ENCODE measurements around the gene ITCH. TPM values are rescaled to one million over a fixed set of nuclear protein-coding genes. Genes with fewer than 3 reads are reported as not detected.

Gene ITCH
- total RNA-seq, 2 experiments from 2014 or later: 26.1 to 36.8 TPM

- intact Hi-C loops (cut with micrococcal nuclease; ENCODE audit: unreplicated experiment): no loop called here
- ChIA-PET CTCF (ENCODE audit: unreplicated experiment) (no interaction called here), POLR2A (interaction anchor here (0.7 to 0.9 kb wide), 2 partner anchors 20 to 41 kb away, joined by 3 to 5 read pairs; no protein-coding TSS in a partner anchor)
- H2AFZ ChIP-seq (ENCODE audit: low read length): no peak overlapping the region
- H4K20me1 ChIP-seq (ENCODE audit: insufficient read depth, low read length): no peaks in the 10 kb centered on the region
- no peaks in the 10 kb centered on the region for H3K79me2 ChIP-seq (ENCODE audit: insufficient read depth, low read depth, low read length)
- DNase-seq (ENCODE audit: low spot score): no peak
- no peaks in the 10 kb centered on the region for H3K9me2 ChIP-seq (ENCODE audit: insufficient read depth, low read length)
- 0 out of 2 replicates have a peak, but pooled peaks cover 3% of the 10 kb centered on the region for H3K9me3 ChIP-seq (ENCODE audit: low read length)
- no peaks in the 10 kb centered on the region for H3K4me1 ChIP-seq (ENCODE audit: insufficient read depth, low read length, poor library complexity, severe bottlenecking)
- no peak for TF ChIP-seq EZH2phosphoT487 (IDR thresholded peaks at IDR 0.05; ENCODE audit: borderline replicate concordance, low read depth, low read length)
- no peak for TF ChIP-seq CTCF (conservative IDR thresholded peaks at IDR 0.05; ENCODE audit: low read length)
- no peak overlapping the region for H3K27ac ChIP-seq (ENCODE audit: low read depth, low read length, poor library complexity, severe bottlenecking)
- no peak overlapping the region for H3K4me3 ChIP-seq (ENCODE audit: low read depth, low read length, poor library complexity, severe bottlenecking)
- no TSS peak for BruUV-seq (replicated peaks)
- H3K36me3 ChIP-seq (ENCODE audit: insufficient read depth, low read length): peaks cover 93% of the 10 kb centered on the region
- H3K4me2 ChIP-seq (ENCODE audit: low read length): no peak overlapping the region
These were observed 128.9 kb downstream of the ITCH start for GRCh38 chr20:34491932-34492509.

- H3K36me3 ChIP-seq (ENCODE audit: insufficient read depth, low read length): peaks cover 93% of the 10 kb centered on the region
- POLR2A ChIA-PET: no interaction called here
These were observed 130.6 kb downstream of the ITCH start for GRCh38 chr20:34493646-34494045.

More at GRCh38 chr20:34493646-34494045, 130.6 kb downstream of the ITCH start:
- Histone ChIP-seq H3K4me3 (ENCODE audit: low read depth, low read length, poor library complexity, severe bottlenecking) (no peak overlapping the region), H4K20me1 (ENCODE audit: insufficient read depth, low read length) (no peaks in the 10 kb centered on the region), H3K27ac (ENCODE audit: low read depth, low read length, poor library complexity, severe bottlenecking) (no peak overlapping the region), H3K4me1 (ENCODE audit: insufficient read depth, low read length, poor library complexity, severe bottlenecking) (no peaks in the 10 kb centered on the region), H2AFZ (ENCODE audit: low read length) (no peak overlapping the region), H3K4me2 (ENCODE audit: low read length) (no peak overlapping the region), H3K79me2 (ENCODE audit: insufficient read depth, low read depth, low read length) (no peaks in the 10 kb centered on the region), H3K9me3 (ENCODE audit: low read length) (0 out of 2 replicates have a peak, but pooled peaks cover 7% of the 10 kb centered on the region), H3K9me2 (ENCODE audit: insufficient read depth, low read length) (no peaks in the 10 kb centered on the region)
- CTCF ChIA-PET (ENCODE audit: unreplicated experiment): no interaction called here
- no peak for DNase-seq (ENCODE audit: low spot score)
- TF ChIP-seq CTCF (conservative IDR thresholded peaks at IDR 0.05; ENCODE audit: low read length) (no peak), EZH2phosphoT487 (IDR thresholded peaks at IDR 0.05; ENCODE audit: borderline replicate concordance, low read depth, low read length) (no peak)
- intact Hi-C loops (cut with micrococcal nuclease; ENCODE audit: unreplicated experiment): no loop called here
- BruUV-seq (replicated peaks): TSS peak; percentile 33
